Neural cell (in vitro differentiated cells): ENCODE results near the gene VWF. TPM values are rescaled to one million over a fixed set of nuclear protein-coding genes. Genes with fewer than 3 reads are reported as not detected.

Experiments
- H2AFZ ChIP-seq: fragments of 200-600, 300-800 bp; sonication (generic), shearing (Covaris generic); 2 replicates; pipeline ENCODE4 v1.6.0; 2014; ENCODE audit warnings: low read depth, mild to moderate bottlenecking, antibody characterized with exemption, low read length, moderate library complexity
- H3F3A ChIP-seq: fragments of 200-600 bp; shearing (Covaris generic); 2 replicates; pipeline ENCODE4 v1.6.1; 2016; ENCODE audit warnings: mild to moderate bottlenecking, moderate library complexity, mixed read lengths, antibody characterized with exemption, low read length; ENCODE audit not compliant: insufficient read depth, poor library complexity, severe bottlenecking
- H3K27ac ChIP-seq: fragments of 200-600, 300-800 bp; sonication (generic), shearing (Covaris generic); 2 replicates; pipeline ENCODE4 v1.5.1; 2014; ENCODE audit warnings: mild to moderate bottlenecking, low read length, moderate library complexity
- H3K27me3 ChIP-seq: fragments of 300-800, 200-600 bp; sonication (generic), shearing (Covaris generic); 2 replicates; pipeline ENCODE4 v1.6.0; 2014; ENCODE audit warnings: mild to moderate bottlenecking, low read depth, low read length, moderate library complexity; ENCODE audit not compliant: insufficient read depth
- H3K36me3 ChIP-seq: fragments of 300-800, 200-600 bp; sonication (generic), shearing (Covaris generic); 2 replicates; pipeline ENCODE4 v1.5.1; 2014; ENCODE audit warnings: mild to moderate bottlenecking, antibody characterized with exemption, low read length, moderate library complexity; ENCODE audit not compliant: insufficient read depth
- H3K4me2 ChIP-seq: fragments of 300-800, 200-600 bp; sonication (generic), shearing (Covaris generic); 2 replicates; pipeline ENCODE4 v1.6.0; 2014; ENCODE audit warnings: mild to moderate bottlenecking, low read length
- H3K4me3 ChIP-seq: fragments of 300-800, 200-600 bp; sonication (generic), shearing (Covaris generic); 2 replicates; pipeline ENCODE4 v1.5.1; 2014; ENCODE audit warnings: mild to moderate bottlenecking, low read length, moderate library complexity
- H3K79me2 ChIP-seq: fragments of 200-600 bp; shearing (Covaris generic); replicated peaks from 2 replicates; pipeline ENCODE4 v1.6.0; 2014; ENCODE audit warnings: mild to moderate bottlenecking, low read length, moderate library complexity; ENCODE audit not compliant: insufficient read depth
- H3K9ac ChIP-seq: fragments of 300-800, 200-600 bp; sonication (generic), shearing (Covaris generic); 2 replicates; pipeline ENCODE4 v1.6.1; 2016; ENCODE audit warnings: mild to moderate bottlenecking, low read length, mixed read lengths
- H3K9me2 ChIP-seq: fragments of 200-600 bp; shearing (Covaris generic); 2 replicates; pipeline ENCODE4 v1.6.1; 2016; ENCODE audit warnings: mild to moderate bottlenecking, low read length, mixed read lengths; ENCODE audit not compliant: insufficient read depth
- H3K9me3 ChIP-seq: fragments of 200-600, 300-800 bp; sonication (generic), shearing (Covaris generic); 2 replicates; pipeline ENCODE4 v1.6.1; 2016; ENCODE audit warnings: mild to moderate bottlenecking, mixed run types, low read length, moderate library complexity, mixed read lengths
- H4K20me1 ChIP-seq: fragments of 200-600 bp; shearing (Covaris generic); 2 replicates; pipeline ENCODE4 v1.6.1; 2016; ENCODE audit warnings: mild to moderate bottlenecking, mixed run types; ENCODE audit not compliant: insufficient read depth
- CTCF ChIP-seq: fragments of 450-650 bp; IDR thresholded peaks from 2 replicates; pipeline ENCODE4 v1.5.1; 2014; ENCODE audit warnings: antibody characterized with exemption, mild to moderate bottlenecking, moderate library complexity; ENCODE audit not compliant: poor library complexity, severe bottlenecking
- EP300 ChIP-seq: fragments of 450-650 bp; conservative IDR thresholded peaks from 2 replicates; pipeline ENCODE4 v1.6.1; 2014; ENCODE audit warnings: antibody characterized with exemption, mild to moderate bottlenecking, moderate library complexity; ENCODE audit not compliant: poor library complexity, severe bottlenecking
- EZH2 ChIP-seq: fragments of 200-600, 300-800 bp; shearing (Covaris generic), sonication (generic); IDR thresholded peaks from 2 replicates; pipeline ENCODE4 v1.6.1; 2014; ENCODE audit warnings: antibody characterized with exemption, low read length, borderline replicate concordance, mild to moderate bottlenecking; ENCODE audit not compliant: insufficient read depth, poor library complexity, severe bottlenecking
- MXI1 ChIP-seq: fragments of 450-650 bp; conservative IDR thresholded peaks from 2 replicates; pipeline ENCODE4 v1.6.1; 2014; ENCODE audit warnings: antibody characterized with exemption, mild to moderate bottlenecking; ENCODE audit not compliant: poor library complexity, severe bottlenecking
- POLR2AphosphoS5 ChIP-seq: IDR thresholded peaks from 2 replicates; pipeline ENCODE4 v1.6.1; 2012
- RAD21 ChIP-seq: fragments of 450-650 bp; conservative IDR thresholded peaks from 2 replicates; pipeline ENCODE4 v1.6.1; 2014; ENCODE audit warnings: antibody characterized with exemption, mild to moderate bottlenecking, moderate library complexity
- REST ChIP-seq: IDR thresholded peaks from 2 replicates; pipeline ENCODE4 v1.6.1; 2012; ENCODE audit warnings: borderline replicate concordance
- SMC3 ChIP-seq: fragments of 450-650 bp; conservative IDR thresholded peaks from 2 replicates; pipeline ENCODE4 v1.6.1; 2014; ENCODE audit warnings: antibody characterized with exemption, mild to moderate bottlenecking, moderate library complexity; ENCODE audit not compliant: poor library complexity
- TAF1 ChIP-seq: IDR thresholded peaks from 2 replicates; pipeline ENCODE4 v1.6.1; 2012; ENCODE audit warnings: low read depth
- polyA plus RNA-seq: library from polyadenylated mRNA; depleted of rRNA; stranded (reverse); fragments of >200 nt; gene quantifications from 2 replicates; pipeline ENCODE4 v1.2.3, GENCODE V29; 2014

Gene VWF
- polyA plus RNA-seq, 1 donor from 2014 or later, result not detected

DNA sequence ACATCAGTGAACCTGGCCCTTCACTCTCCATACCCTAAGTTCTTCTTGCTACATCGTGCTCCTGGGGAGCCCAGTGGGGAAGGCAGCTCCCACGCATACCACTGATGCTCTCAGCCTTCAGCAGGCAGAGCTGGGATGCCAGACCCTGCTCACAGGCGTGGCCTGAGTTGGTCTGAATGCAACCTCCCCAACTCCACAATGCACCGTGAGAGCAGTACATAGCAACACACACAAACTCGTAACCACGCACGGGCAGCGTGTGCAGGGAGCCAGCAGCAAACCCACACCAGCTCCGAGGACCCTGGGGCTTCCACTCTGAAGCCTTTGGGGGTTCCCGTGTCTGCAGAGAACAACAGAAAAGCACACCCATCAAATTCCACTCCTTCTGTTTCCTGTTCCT, 216.7 kb downstream of the VWF start:
- Histone ChIP-seq H3F3A (no peaks in the 10 kb centered on the region), H2AFZ (no peak overlapping the region), H3K27ac (no peak overlapping the region), H3K9me3 (no peaks in the 10 kb centered on the region), H4K20me1 (no peaks in the 10 kb centered on the region), H3K36me3 (no peaks in the 10 kb centered on the region), H3K4me3 (no peak overlapping the region), H3K9me2 (no peaks in the 10 kb centered on the region), H3K9ac (no peak overlapping the region), H3K27me3 (no peaks in the 10 kb centered on the region), H3K79me2 (no peaks in the 10 kb centered on the region), H3K4me2 (no peak overlapping the region)
- TF ChIP-seq EZH2 (no peak), EP300 (no peak), CTCF (no peak), REST (no peak), POLR2AphosphoS5 (no peak), MXI1 (no peak), SMC3 (no peak), RAD21 (no peak), TAF1 (no peak)

GRCh38 chr12:5905757-5906156, 218.7 kb downstream of the VWF start:
- H3K79me2 ChIP-seq, result no peaks in the 10 kb centered on the region
- no peaks in the 10 kb centered on the region for H3K27me3 ChIP-seq
- H3K9ac ChIP-seq, result no peak overlapping the region
- no peaks in the 10 kb centered on the region for H3K36me3 ChIP-seq
- no peaks in the 10 kb centered on the region for H4K20me1 ChIP-seq
- no peak overlapping the region for H3K27ac ChIP-seq
- no peaks in the 10 kb centered on the region for H3F3A ChIP-seq
- H3K9me2 ChIP-seq, result no peaks in the 10 kb centered on the region
- H2AFZ ChIP-seq, result no peak overlapping the region
- no peaks in the 10 kb centered on the region for H3K9me3 ChIP-seq
- TF ChIP-seq SMC3 (no peak), EP300 (no peak), TAF1 (no peak), MXI1 (no peak), POLR2AphosphoS5 (no peak), EZH2 (no peak), RAD21 (no peak), REST (no peak), CTCF (no peak)
- H3K4me3 ChIP-seq, result no peak overlapping the region
- H3K4me2 ChIP-seq, result no peak overlapping the region
